Measurements from ENCODE around the gene AHDC1. TPM values are rescaled to one million over a fixed set of nuclear protein-coding genes. Genes with fewer than 3 reads are reported as not detected.

Gene AHDC1
- total RNA-seq, 2 experiments from 2014 or later = 7.7 to 10.1 TPM

- Mint-ChIP-seq H3K27ac (no peak overlapping the region), H3K9me3 (no peaks in the 10 kb centered on the region), H3K4me3 (no peak overlapping the region), H3K36me3 (ENCODE audit: low read depth) (no peaks in the 10 kb centered on the region), H3K4me1 (ENCODE audit: low read depth) (peaks cover 35% of the 10 kb centered on the region), H3K27me3 (ENCODE audit: low read depth) (no peaks in the 10 kb centered on the region)
- CTCF ChIA-PET = interaction anchor here (1.0 to 5.7 kb wide), 8 partner anchors 8 to 163 kb away, joined by 3 to 33 read pairs (median 3); no protein-coding TSS in a partner anchor
- intact Hi-C loops (cut with micrococcal nuclease) = no loop called here
- no peak for DNase-seq
Measured at GRCh38 chr1:27599605-27600497, 4.1 kb downstream of the AHDC1 start.

GRCh38 chr1:27598902-27599528 is 4.9 kb downstream of the AHDC1 start:
- no peaks in the 10 kb centered on the region for H3K27me3 Mint-ChIP-seq (ENCODE audit: low read depth)
- no peak overlapping the region for H3K4me3 Mint-ChIP-seq
- no peaks in the 10 kb centered on the region for H3K36me3 Mint-ChIP-seq (ENCODE audit: low read depth)
- H3K9me3 Mint-ChIP-seq = no peaks in the 10 kb centered on the region
- CTCF ChIA-PET = interaction anchor here (1.1 to 5.7 kb wide), 5 partner anchors 9 to 163 kb away, joined by 3 to 33 read pairs (median 3); no protein-coding TSS in a partner anchor
- no peak overlapping the region for H3K27ac Mint-ChIP-seq
- H3K4me1 Mint-ChIP-seq (ENCODE audit: low read depth) = peaks cover 35% of the 10 kb centered on the region
- intact Hi-C loops (cut with micrococcal nuclease) = no loop called here
- peak; percentile 86 for DNase-seq

GRCh38 chr1:27598295-27598687 is 5.7 kb downstream of the AHDC1 start:
- Mint-ChIP-seq H3K9me3 (no peaks in the 10 kb centered on the region), H3K4me1 (ENCODE audit: low read depth) (peaks cover 35% of the 10 kb centered on the region), H3K27me3 (ENCODE audit: low read depth) (no peaks in the 10 kb centered on the region), H3K36me3 (ENCODE audit: low read depth) (no peaks in the 10 kb centered on the region), H3K4me3 (no peak overlapping the region), H3K27ac (no peak overlapping the region)
- intact Hi-C loops (cut with micrococcal nuclease) = no loop called here
- CTCF ChIA-PET = interaction anchor here (1.1 to 5.7 kb wide), 5 partner anchors 10 to 162 kb away, joined by 3 to 33 read pairs (median 3); no protein-coding TSS in a partner anchor
- DNase-seq = no peak

- Mint-ChIP-seq H3K4me1 (ENCODE audit: low read depth) (peaks cover 35% of the 10 kb centered on the region), H3K4me3 (no peak overlapping the region), H3K27ac (peak overlapping the region; percentile 13), H3K9me3 (no peaks in the 10 kb centered on the region), H3K36me3 (ENCODE audit: low read depth) (no peaks in the 10 kb centered on the region), H3K27me3 (ENCODE audit: low read depth) (no peaks in the 10 kb centered on the region)
- intact Hi-C loops (cut with micrococcal nuclease) = no loop called here
- no peak for DNase-seq
- CTCF ChIA-PET = interaction anchor here (0.6 to 5.7 kb wide), 4 partner anchors 7 to 333 kb away, joined by 4 to 33 read pairs (median 6); no protein-coding TSS in a partner anchor
Measured at GRCh38 chr1:27597516-27598294, 6.2 kb downstream of the AHDC1 start.

- Mint-ChIP-seq H3K36me3 (ENCODE audit: low read depth) (no peaks in the 10 kb centered on the region), H3K4me3 (no peak overlapping the region), H3K9me3 (no peaks in the 10 kb centered on the region), H3K4me1 (ENCODE audit: low read depth) (peaks cover 31% of the 10 kb centered on the region), H3K27me3 (ENCODE audit: low read depth) (no peaks in the 10 kb centered on the region), H3K27ac (no peak overlapping the region)
- intact Hi-C loops (cut with micrococcal nuclease) = no loop called here
- DNase-seq = no peak
- CTCF ChIA-PET = interaction anchor here (0.6 to 5.7 kb wide), 4 partner anchors 8 to 333 kb away, joined by 4 to 33 read pairs (median 6); no protein-coding TSS in a partner anchor
Measured at GRCh38 chr1:27596986-27597385, 7.0 kb downstream of the AHDC1 start.

- Mint-ChIP-seq H3K9me3 (no peaks in the 10 kb centered on the region), H3K27me3 (ENCODE audit: low read depth) (no peaks in the 10 kb centered on the region), H3K36me3 (ENCODE audit: low read depth) (no peaks in the 10 kb centered on the region), H3K27ac (no peak overlapping the region), H3K4me3 (no peak overlapping the region), H3K4me1 (ENCODE audit: low read depth) (peaks cover 27% of the 10 kb centered on the region)
- intact Hi-C loops (cut with micrococcal nuclease) = no loop called here
- no peak for DNase-seq
- CTCF ChIA-PET = interaction anchor here (1.0 to 1.5 kb wide), 3 partner anchors 9 to 40 kb away, joined by 5 to 7 read pairs (median 6); no protein-coding TSS in a partner anchor
Measured at GRCh38 chr1:27596261-27596660, 7.7 kb downstream of the AHDC1 start.

GRCh38 chr1:27595597-27595996 is 8.3 kb downstream of the AHDC1 start:
- H3K4me3 Mint-ChIP-seq = no peak overlapping the region
- no peak for DNase-seq
- intact Hi-C loops (cut with micrococcal nuclease) = no loop called here
- H3K27ac Mint-ChIP-seq = no peak overlapping the region
- H3K36me3 Mint-ChIP-seq (ENCODE audit: low read depth) = no peaks in the 10 kb centered on the region
- no peaks in the 10 kb centered on the region for H3K27me3 Mint-ChIP-seq (ENCODE audit: low read depth)
- CTCF ChIA-PET = interaction anchor here (0.7 to 1.5 kb wide), 5 partner anchors 10 to 201 kb away, joined by 3 to 7 read pairs (median 4); no protein-coding TSS in a partner anchor
- no peaks in the 10 kb centered on the region for H3K9me3 Mint-ChIP-seq
- H3K4me1 Mint-ChIP-seq (ENCODE audit: low read depth) = peaks cover 22% of the 10 kb centered on the region

- CTCF ChIA-PET = interaction anchor here (0.6 to 1.5 kb wide), 6 partner anchors 10 to 652 kb away, joined by 3 to 7 read pairs (median 4); no protein-coding TSS in a partner anchor
- DNase-seq = no peak
- Mint-ChIP-seq H3K4me3 (no peak overlapping the region), H3K9me3 (no peaks in the 10 kb centered on the region), H3K27me3 (ENCODE audit: low read depth) (no peaks in the 10 kb centered on the region), H3K27ac (no peak overlapping the region), H3K36me3 (ENCODE audit: low read depth) (no peaks in the 10 kb centered on the region), H3K4me1 (ENCODE audit: low read depth) (peaks cover 14% of the 10 kb centered on the region)
- intact Hi-C loops (cut with micrococcal nuclease) = no loop called here
Measured at GRCh38 chr1:27594564-27595510, 9.1 kb downstream of the AHDC1 start.

GRCh38 chr1:27593678-27594563 is 10.0 kb downstream of the AHDC1 start:
- no peak for DNase-seq
- H3K4me1 Mint-ChIP-seq (ENCODE audit: low read depth) = peaks cover 5% of the 10 kb centered on the region
- CTCF ChIA-PET = interaction anchor here (0.6 kb wide), 1 partner anchor 651 kb away, joined by 4 read pairs; no protein-coding TSS in a partner anchor
- no peak overlapping the region for H3K4me3 Mint-ChIP-seq
- H3K36me3 Mint-ChIP-seq (ENCODE audit: low read depth) = no peaks in the 10 kb centered on the region
- intact Hi-C loops (cut with micrococcal nuclease) = no loop called here
- H3K27ac Mint-ChIP-seq = no peak overlapping the region
- no peaks in the 10 kb centered on the region for H3K27me3 Mint-ChIP-seq (ENCODE audit: low read depth)
- no peaks in the 10 kb centered on the region for H3K9me3 Mint-ChIP-seq

- Mint-ChIP-seq H3K36me3 (ENCODE audit: low read depth) (no peaks in the 10 kb centered on the region), H3K4me3 (no peak overlapping the region), H3K4me1 (ENCODE audit: low read depth) (no peaks in the 10 kb centered on the region), H3K27me3 (ENCODE audit: low read depth) (no peaks in the 10 kb centered on the region), H3K9me3 (no peaks in the 10 kb centered on the region), H3K27ac (no peak overlapping the region)
- intact Hi-C loops (cut with micrococcal nuclease) = no loop called here
- CTCF ChIA-PET = interaction anchor here (1.7 kb wide), 1 partner anchor 36 kb away, joined by 6 read pairs; no protein-coding TSS in a partner anchor
- DNase-seq = no peak
Measured at GRCh38 chr1:27592931-27593677, 10.8 kb downstream of the AHDC1 start.
